GM12873 (cell line): ENCODE results near the gene TFCP2L1.

Source experiments
- CTCF ChIP-seq: IDR thresholded peaks from 2 replicates; pipeline ENCODE4 v1.5.1; 2012; ENCODE audit warnings: low read depth, mild to moderate bottlenecking, moderate library complexity, low read length, control low read depth; ENCODE audit not compliant: insufficient read depth; ENCODE audit errors: missing control alignments

TFCP2L1 gene

GRCh38 chr2:121242175-121242875 lies 42.7 kb downstream of the TFCP2L1 start:
- TF ChIP-seq CTCF = no peak

GRCh38 chr2:121241466-121241865 lies 43.5 kb downstream of the TFCP2L1 start:
- TF ChIP-seq CTCF = no peak

- no peak for TF ChIP-seq CTCF
Measured at GRCh38 chr2:121240436-121240835, 44.6 kb downstream of the TFCP2L1 start.

- TF ChIP-seq CTCF = no peak
Measured at GRCh38 chr2:121239969-121240368, 45.0 kb downstream of the TFCP2L1 start.

- TF ChIP-seq CTCF = no peak
Measured at GRCh38 chr2:121239471-121239870, 45.5 kb downstream of the TFCP2L1 start.

GRCh38 chr2:121238828-121239227 lies 46.2 kb downstream of the TFCP2L1 start:
- TF ChIP-seq CTCF = no peak

- TF ChIP-seq CTCF = no peak
Measured at GRCh38 chr2:121237980-121238665, 46.9 kb downstream of the TFCP2L1 start.
